GM13976 (cell line): ENCODE results near the gene GMEB2.
A peak's percentile ranks its signal among the peaks of the same experiment; 100 is the strongest.

Source experiments
- DNase-seq: peaks from one replicate; pipeline ENCODE4 v3.0.0; 2012; ENCODE audit warnings: low spot score
- CTCF ChIP-seq: IDR thresholded peaks from 2 replicates; pipeline ENCODE4 v1.5.1; 2012; ENCODE audit warnings: borderline replicate concordance, mild to moderate bottlenecking; ENCODE audit not compliant: insufficient read depth; ENCODE audit errors: extremely low read depth, missing control alignments, control extremely low read depth
- in situ Hi-C: fragments of 300-500 bp; cut with MboI; formaldehyde crosslinking; loops from one replicate; pipeline ENCODE4 v1.12.0; 2022; ENCODE audit warnings: low sequenced_read_pairs, mixed read lengths, inconsistent platforms; ENCODE audit not compliant: unreplicated experiment

GMEB2 gene

GRCh38 chr20:63567386-63568169 lies 59.3 kb downstream of the GMEB2 start:
- TF ChIP-seq CTCF: no peak
- DNase-seq: peak; percentile 78
- in situ Hi-C loops: no loop called here

GRCh38 chr20:63567136-63567385 lies 59.8 kb downstream of the GMEB2 start:
- no peak for DNase-seq
- in situ Hi-C loops: no loop called here
- no peak for TF ChIP-seq CTCF

GRCh38 chr20:63566395-63567135 lies 60.3 kb downstream of the GMEB2 start:
- DNase-seq: no peak
- TF ChIP-seq CTCF: no peak
- in situ Hi-C loops: no loop called here

- TF ChIP-seq CTCF: no peak
- DNase-seq: no peak
- in situ Hi-C loops: no loop called here
Measured at GRCh38 chr20:63565699-63566335, 61.1 kb downstream of the GMEB2 start.

- no peak for TF ChIP-seq CTCF
- DNase-seq: no peak
- in situ Hi-C loops: no loop called here
Measured at GRCh38 chr20:63565021-63565698, 61.7 kb downstream of the GMEB2 start.

- in situ Hi-C loops: no loop called here
- TF ChIP-seq CTCF: no peak
- DNase-seq: no peak
Measured at GRCh38 chr20:63564036-63564810, 62.7 kb downstream of the GMEB2 start.
